IMR-90 (cell line): ENCODE data around the gene AMDHD2. TPM values are rescaled to one million over a fixed set of nuclear protein-coding genes. Genes with fewer than 3 reads are reported as not detected.
"Not testable (repeated sequence)": the region's sequence is repeated elsewhere in the genome, so short reads cannot be mapped to it uniquely, and the experiment has no call there.

ENCODE experiments used
- ATAC-seq: fragments of 200-7000 bp; cut with Tn5 transposase; 2 replicates; pipeline ENCODE4 v1.9.1; 2020; ENCODE audit warnings: low read depth, mild to moderate bottlenecking, moderate library complexity
- BruUV-seq: library from RNA; stranded (reverse); fragments of 400-500 nt; replicated peaks from 2 replicates; lab custom pipeline; 2021; lab: Mats Ljungman, UMichigan
- CTCF ChIA-PET: fragments of 300-600 bp; formaldehyde crosslinking; extraction: SDS; loops from one replicate; lab custom pipeline; 2021; ENCODE audit warnings: antibody characterized with exemption; lab: Yijun Ruan, JAX
- POLR2A ChIA-PET: fragments of 300-600 bp; sonication (Branson Sonifier 250); formaldehyde crosslinking; loops from one replicate; lab custom pipeline; 2022; ENCODE audit warnings: antibody characterized with exemption; ENCODE audit not compliant: unreplicated experiment; lab: Charles Lee
- DNase-seq: peaks from one replicate; pipeline ENCODE4 v3.0.0; 2013
- H2AFZ ChIP-seq: replicated peaks from 2 replicates; pipeline ENCODE3; 2013; ENCODE audit warnings: low read length, mild to moderate bottlenecking; ENCODE audit not compliant: poor library complexity
- H2AK5ac ChIP-seq: 2 replicates; pipeline ENCODE4 v1.6.1; 2013; ENCODE audit warnings: low read depth, low read length, inconsistent platforms
- H2AK9ac ChIP-seq: replicated peaks from 2 replicates; pipeline ENCODE3; 2013; ENCODE audit warnings: mild to moderate bottlenecking, low read depth, low read length, moderate library complexity; ENCODE audit not compliant: poor library complexity
- H2BK120ac ChIP-seq: 2 replicates; pipeline ENCODE4 v1.6.1; 2013; ENCODE audit warnings: low read depth, low read length, inconsistent platforms
- H2BK15ac ChIP-seq: 3 replicates; pipeline ENCODE4 v1.6.1; 2013; ENCODE audit warnings: low read depth, low read length, inconsistent platforms
- H2BK20ac ChIP-seq: 2 replicates; pipeline ENCODE4 v1.6.1; 2013; ENCODE audit warnings: low read depth, mild to moderate bottlenecking, inconsistent platforms, low read length, moderate library complexity
- H2BK5ac ChIP-seq: 2 replicates; pipeline ENCODE4 v1.6.1; 2013; ENCODE audit warnings: mild to moderate bottlenecking, low read depth, low read length, inconsistent platforms; ENCODE audit not compliant: poor library complexity, severe bottlenecking
- H3K14ac ChIP-seq: replicated peaks from 2 replicates; pipeline ENCODE4 v1.6.1; 2013; ENCODE audit warnings: low read depth, low read length, inconsistent platforms
- H3K18ac ChIP-seq: 2 replicates; pipeline ENCODE4 v1.6.1; 2013; ENCODE audit warnings: low read depth, low read length, control low read depth
- H3K23ac ChIP-seq: 2 replicates; pipeline ENCODE4 v1.6.1; 2013; ENCODE audit warnings: low read depth, low read length, inconsistent platforms
- H3K27ac ChIP-seq: 2 replicates; pipeline ENCODE4 v1.5.1; 2013; ENCODE audit warnings: mild to moderate bottlenecking, control low read depth, low read length; ENCODE audit not compliant: insufficient read depth
- H3K27me3 ChIP-seq: 2 replicates; pipeline ENCODE4 v1.6.1; 2013; ENCODE audit warnings: low read length; ENCODE audit not compliant: control insufficient read depth, insufficient read depth
- H3K36me3 ChIP-seq: 2 replicates; pipeline ENCODE4 v1.6.1; 2013; ENCODE audit warnings: low read length, mixed read lengths; ENCODE audit not compliant: control insufficient read depth, insufficient read depth
- H3K4ac ChIP-seq: 2 replicates; pipeline ENCODE4 v1.6.1; 2013; ENCODE audit warnings: low read depth, low read length, inconsistent platforms
- H3K4me1 ChIP-seq: 2 replicates; pipeline ENCODE4 v1.6.1; 2013; ENCODE audit warnings: low read length, mixed read lengths; ENCODE audit not compliant: control insufficient read depth, insufficient read depth
- H3K4me2 ChIP-seq: 2 replicates; pipeline ENCODE4 v1.6.1; 2013; ENCODE audit warnings: low read depth, mild to moderate bottlenecking, control low read depth, low read length, moderate library complexity
- H3K4me3 ChIP-seq: 2 replicates; pipeline ENCODE4 v1.5.1; 2013; ENCODE audit warnings: low read depth, mild to moderate bottlenecking, control low read depth, low read length, moderate library complexity; ENCODE audit not compliant: insufficient read depth
- H3K56ac ChIP-seq: 2 replicates; pipeline ENCODE4 v1.6.1; 2013; ENCODE audit warnings: low read length, inconsistent platforms; ENCODE audit not compliant: insufficient read depth; ENCODE audit errors: extremely low read depth
- H3K79me1 ChIP-seq, 2 experiments: 2 replicates each; pipeline ENCODE4 v1.6.1; 2013; ENCODE audit warnings: low read length in 2 of 2, inconsistent platforms in 1 of 2, low read depth in 1 of 2
- H3K9ac ChIP-seq: 2 replicates; pipeline ENCODE4 v1.6.1; 2013; ENCODE audit warnings: low read depth, low read length, control low read depth
- H3K9me1 ChIP-seq: 2 replicates; pipeline ENCODE4 v1.6.1; 2013; ENCODE audit warnings: low read length, inconsistent platforms; ENCODE audit not compliant: insufficient read depth
- H3K9me3 ChIP-seq: 2 replicates; pipeline ENCODE4 v1.6.1; 2013; ENCODE audit warnings: low read length; ENCODE audit not compliant: control insufficient read depth, insufficient read depth
- H4K20me1 ChIP-seq: 2 replicates; pipeline ENCODE4 v1.6.1; 2013; ENCODE audit warnings: low read length, inconsistent platforms; ENCODE audit not compliant: insufficient read depth
- H4K5ac ChIP-seq: 2 replicates; pipeline ENCODE4 v1.6.1; 2013; ENCODE audit warnings: mild to moderate bottlenecking, low read depth, low read length, control low read depth
- H4K8ac ChIP-seq, 2 experiments: 2 replicates each; pipeline ENCODE4 v1.6.1; 2013; ENCODE audit warnings: low read depth in 2 of 2, low read length in 2 of 2, control low read depth in 1 of 2, inconsistent platforms in 1 of 2
- H4K91ac ChIP-seq: 2 replicates; pipeline ENCODE4 v1.6.1; 2013; ENCODE audit warnings: low read depth, low read length, inconsistent platforms; ENCODE audit not compliant: insufficient read depth
- WGBS, 2 experiments: methylation state at CpG; one replicate each; pipeline versions ENCODE4 v1.1.5 to v1.1.7; 2013; ENCODE audit warnings: missing lambda C conversion rate in 2 of 2; ENCODE audit not compliant: insufficient read length in 1 of 2; ENCODE audit errors: extremely low coverage in 2 of 2; 5-methylcytosine and 5-hydroxymethylcytosine counted together
- dilution Hi-C: fragments of 300-500 bp; cut with HindIII; formaldehyde crosslinking; loops from one replicate; pipeline ENCODE4 v1.14.3; 2018; ENCODE audit warnings: low sequenced_read_pairs; ENCODE audit not compliant: unreplicated experiment
- in situ Hi-C: fragments of 300-500 bp; cut with MboI; formaldehyde crosslinking; loops from 3 replicates; pipeline ENCODE4 v1.14.3; 2019; ENCODE audit warnings: low sequenced_read_pairs, inconsistent platforms, mixed read lengths
- intact Hi-C: fragments of 100-400 bp; cut with micrococcal nuclease; formaldehyde crosslinking; loops from 2 replicates; pipeline ENCODE4 v1.10.0; 2022
- polyA plus RNA-seq, 3 experiments: library from polyadenylated mRNA; depleted of rRNA; stranded (reverse); fragments of >200 nt; gene quantifications; 2 replicates each; pipeline ENCODE4 v1.2.3, GENCODE V29; 2012; ENCODE audit warnings: low replicate concordance in 1 of 3
- total RNA-seq: library from RNA; depleted of rRNA; stranded (reverse); fragments of >200 nt; gene quantifications from 2 replicates; pipeline ENCODE4 v1.2.3, GENCODE V29; 2012

The AMDHD2 gene
- total and polyA plus RNA-seq, 2 of the 4 experiments (the other 2 are of a cell fraction) = 10.6 to 30.3 TPM

DNA sequence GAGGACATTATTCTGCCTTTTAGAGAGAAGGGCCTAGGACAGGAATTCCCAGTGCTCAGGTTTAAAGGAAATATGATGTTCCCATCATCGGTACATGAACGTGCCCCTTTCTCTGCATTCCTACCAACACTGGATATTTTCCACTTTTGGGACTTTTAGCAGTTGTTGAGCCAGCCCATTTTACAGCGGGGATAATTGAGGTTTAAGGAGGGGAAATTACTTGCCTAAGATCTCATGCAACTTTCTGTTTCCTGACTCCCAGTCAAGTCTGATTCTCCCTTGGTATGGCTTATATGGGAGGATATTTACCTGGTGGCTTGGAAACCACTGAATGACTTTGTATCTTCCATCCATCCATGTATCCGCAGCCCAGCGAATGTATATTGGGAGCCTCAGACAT lies 14.2 kb downstream of the AMDHD2 start:
- H3K9me3 ChIP-seq, H3K27me3 ChIP-seq, H4K91ac ChIP-seq, H4K20me1 ChIP-seq, H3K4me2 ChIP-seq, POLR2A ChIA-PET, H2BK20ac ChIP-seq, H2BK15ac ChIP-seq, H2AK9ac ChIP-seq, H2BK5ac ChIP-seq, intact Hi-C loops, H3K23ac ChIP-seq, H4K8ac ChIP-seq, H3K36me3 ChIP-seq, H2AFZ ChIP-seq, H3K4ac ChIP-seq, ATAC-seq, dilution Hi-C loops, H2BK120ac ChIP-seq, H3K14ac ChIP-seq, H3K56ac ChIP-seq, H3K27ac ChIP-seq, H2AK5ac ChIP-seq, DNase-seq, H4K5ac ChIP-seq, in situ Hi-C loops, CTCF ChIA-PET, H3K4me3 ChIP-seq, H3K9ac ChIP-seq, BruUV-seq, H3K18ac ChIP-seq: not testable (repeated sequence)
- Histone ChIP-seq H3K4me1 (peaks cover 20% of the 10 kb centered on the region), H3K9me1 (peaks cover 12% of the 10 kb centered on the region; the same call in 1 of the 2 replicates), H3K79me1 (peaks cover 0 to 21% of the 10 kb centered on the region in 2 experiments; a peak in 3 of 4 replicates)
- WGBS, 2 experiments = no CpG with 5 or more reads among the region's 5 CpGs
